SK-N-DZ (cell line): ENCODE data around the gene CLCN3. TPM values are rescaled to one million over a fixed set of nuclear protein-coding genes. Genes with fewer than 3 reads are reported as not detected.
A peak's percentile ranks its signal among the peaks of the same experiment; 100 is the strongest.
"Not testable (repeated sequence)": the region's sequence is repeated elsewhere in the genome, so short reads cannot be mapped to it uniquely, and the experiment has no call there.

Source experiments
- DNase-seq: peaks from one replicate; pipeline ENCODE4 v3.0.0-alpha.2; 2015; ENCODE audit warnings: low spot score
- polyA plus RNA-seq, 2 experiments: library from polyadenylated mRNA; depleted of rRNA; stranded (reverse); fragments of >200 nt; gene quantifications; 2 replicates each; pipeline ENCODE4 v1.2.3, GENCODE V29; 2014

The CLCN3 gene
- polyA plus RNA-seq (2014; cell fraction: cytosol; rRNA removed) = 16.5 and 18.3 TPM in 2 replicates
- 10.8 and 13.5 TPM in 2 replicates for polyA plus RNA-seq (2014; cell fraction: nucleus; rRNA removed)

GRCh38 chr4:169619958-169620879 is at the start of gene CLCN3:
CLCN3 (plus strand) TSS chr4:169620578; CDS start chr4:169635929, 15,351 bp downstream.
- peak; percentile 94 for DNase-seq

DNA sequence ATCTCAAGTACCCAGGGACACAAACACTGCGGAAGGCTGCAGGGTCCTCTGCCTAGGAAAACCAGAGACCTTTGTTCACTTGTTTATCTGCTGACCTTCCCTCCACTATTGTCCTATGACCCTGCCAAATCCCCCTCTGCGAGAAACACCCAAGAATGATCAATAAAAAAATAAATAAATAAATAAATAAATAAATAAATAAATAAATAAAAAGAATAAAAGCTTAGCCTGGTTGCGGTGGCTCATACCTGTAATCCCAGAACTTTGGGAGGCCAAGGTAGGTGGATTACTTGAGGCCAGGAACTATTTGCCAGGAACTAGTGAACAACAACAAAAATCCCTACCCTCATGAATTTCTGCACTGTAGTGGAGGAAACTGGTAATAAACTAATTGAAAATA is 49.4 kb upstream of the CLCN3 start:
- not testable (repeated sequence) for DNase-seq

- DNase-seq = no peak
Measured at GRCh38 chr4:169571435-169571834, 48.9 kb upstream of the CLCN3 start.

DNA sequence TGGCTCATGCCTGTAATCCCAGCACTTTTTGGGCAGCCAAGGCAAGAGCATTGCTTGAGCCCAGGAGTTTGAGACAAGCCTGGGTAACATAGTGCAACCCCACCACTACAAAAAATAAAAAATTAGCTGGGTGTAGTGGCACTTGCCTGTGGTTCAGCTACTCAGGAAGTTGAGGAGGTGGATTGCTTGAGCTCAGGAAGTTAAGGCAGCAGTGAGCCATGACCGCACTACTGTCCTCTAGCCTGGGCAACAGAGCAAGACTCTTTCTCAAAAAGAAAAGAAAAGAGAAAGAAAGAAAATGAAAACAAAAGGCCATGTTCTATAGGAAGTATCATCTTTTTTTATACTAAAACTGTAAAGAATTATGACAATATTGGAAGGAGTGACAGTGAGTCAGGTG is 46.5 kb upstream of the CLCN3 start:
- no peak for DNase-seq

DNA sequence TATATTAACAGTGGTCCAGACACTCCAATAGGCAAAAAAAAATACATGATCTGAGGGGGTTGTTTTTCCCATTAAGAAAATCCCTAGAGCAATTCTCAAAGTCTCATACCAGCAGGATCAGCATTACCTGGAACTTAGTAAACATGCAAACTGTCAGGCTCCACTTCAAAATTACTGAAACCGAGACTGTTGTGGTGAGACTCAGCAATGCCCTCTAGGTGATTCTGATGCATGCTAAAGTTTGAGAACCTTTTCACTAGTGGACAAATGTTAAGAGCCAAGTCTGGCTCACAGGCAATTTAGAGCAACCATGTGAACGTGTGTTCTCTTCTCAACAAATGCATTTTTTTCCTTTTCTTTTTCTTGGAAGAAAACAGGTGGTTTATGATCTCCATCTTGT is 38.2 kb upstream of the CLCN3 start:
- no peak for DNase-seq

DNA sequence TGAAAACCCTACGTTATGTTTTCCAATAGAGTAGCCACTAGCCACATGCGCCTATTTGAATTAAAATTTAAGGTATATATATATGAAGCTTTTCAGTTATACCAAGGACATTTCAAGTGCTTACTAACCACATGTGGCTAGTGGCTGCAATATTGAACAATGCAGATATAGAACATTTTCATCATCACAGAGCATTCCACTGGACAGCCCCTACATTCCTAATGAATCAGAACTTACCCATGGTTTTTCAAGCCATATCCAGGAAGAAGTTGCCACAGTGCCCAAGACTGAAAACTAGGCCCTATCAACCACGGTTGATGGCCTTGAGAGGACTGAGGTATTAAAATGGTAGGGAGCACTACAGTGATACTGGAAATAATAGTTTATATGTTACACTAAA is 37.7 kb upstream of the CLCN3 start:
- DNase-seq = no peak

DNA sequence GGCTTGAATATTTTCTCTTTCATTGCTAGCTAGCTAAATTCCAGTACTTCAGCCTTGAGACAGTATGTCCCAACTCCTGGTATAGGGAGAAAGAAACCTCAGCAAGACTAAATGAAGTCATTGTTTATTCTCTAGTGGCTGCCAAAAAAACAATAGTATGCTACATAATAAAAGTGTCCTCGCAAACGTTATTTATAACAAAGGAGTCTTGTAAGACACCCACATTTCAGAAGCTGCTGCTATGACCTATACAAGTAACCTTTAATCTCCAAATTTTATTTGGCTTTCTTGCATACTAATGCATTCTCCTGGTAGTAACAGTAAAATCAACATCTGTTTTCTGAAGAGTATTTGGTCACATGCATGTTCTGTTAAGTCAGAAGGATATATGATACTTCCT is 36.8 kb upstream of the CLCN3 start:
- no peak for DNase-seq

- DNase-seq = no peak
Measured at GRCh38 chr4:169593050-169593560, 27.3 kb upstream of the CLCN3 start.

DNA sequence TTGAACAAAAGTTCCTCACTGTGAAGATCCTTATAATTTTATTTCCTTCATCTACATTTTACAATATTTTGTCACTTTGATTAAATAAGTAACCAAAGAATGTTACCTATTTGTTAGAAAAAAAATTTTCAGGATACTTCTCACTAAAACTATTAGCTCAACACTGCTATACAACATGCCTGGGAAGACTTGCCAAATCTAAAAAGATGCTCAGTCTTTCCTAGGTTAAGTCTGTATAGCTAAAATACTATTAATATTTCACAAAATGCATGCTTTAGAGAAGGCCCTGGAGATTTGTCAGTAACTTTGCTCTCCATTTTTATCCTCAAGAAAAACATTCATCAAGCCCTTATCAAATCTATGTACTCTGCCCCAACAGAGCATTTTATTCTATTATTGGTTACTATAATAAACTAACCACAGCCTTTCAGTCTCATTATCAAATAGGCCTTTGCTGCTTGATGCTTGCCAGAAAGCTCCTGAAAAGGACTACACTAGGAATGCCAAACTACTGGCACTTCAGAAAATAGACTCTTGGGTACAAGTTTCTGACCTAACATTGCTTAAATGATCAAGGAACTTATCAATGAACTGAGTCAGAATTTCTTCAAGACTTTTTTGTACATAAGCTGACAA is 25.7 kb upstream of the CLCN3 start:
- no peak for DNase-seq

- no peak for DNase-seq
Measured at GRCh38 chr4:169601016-169601771, 19.2 kb upstream of the CLCN3 start.

GRCh38 chr4:169603312-169603711 is 17.1 kb upstream of the CLCN3 start:
- DNase-seq = no peak

GRCh38 chr4:169604131-169604900 is 16.1 kb upstream of the CLCN3 start:
- DNase-seq = peak; percentile 70

- DNase-seq = peak; percentile 46
Measured at GRCh38 chr4:169604903-169605331, 15.5 kb upstream of the CLCN3 start.

DNA sequence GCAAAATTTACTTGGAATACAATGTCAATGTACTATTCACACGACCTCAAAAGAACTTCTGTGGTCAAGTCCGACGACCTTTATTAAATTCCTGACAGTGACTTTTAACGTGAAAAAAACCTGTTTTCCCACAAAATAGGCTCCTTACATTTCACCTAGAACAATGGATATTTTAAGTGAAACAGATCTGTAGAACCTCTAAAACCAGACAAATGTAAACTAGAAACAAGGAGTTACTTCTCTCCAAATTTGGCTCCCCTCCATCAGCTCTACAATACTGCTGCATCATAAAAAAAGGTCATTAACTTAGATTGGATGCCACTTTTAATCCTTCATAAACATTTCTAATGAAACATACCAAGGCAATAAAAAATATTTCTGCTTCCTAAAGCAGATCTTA is 9.2 kb upstream of the CLCN3 start:
- DNase-seq = no peak

DNA sequence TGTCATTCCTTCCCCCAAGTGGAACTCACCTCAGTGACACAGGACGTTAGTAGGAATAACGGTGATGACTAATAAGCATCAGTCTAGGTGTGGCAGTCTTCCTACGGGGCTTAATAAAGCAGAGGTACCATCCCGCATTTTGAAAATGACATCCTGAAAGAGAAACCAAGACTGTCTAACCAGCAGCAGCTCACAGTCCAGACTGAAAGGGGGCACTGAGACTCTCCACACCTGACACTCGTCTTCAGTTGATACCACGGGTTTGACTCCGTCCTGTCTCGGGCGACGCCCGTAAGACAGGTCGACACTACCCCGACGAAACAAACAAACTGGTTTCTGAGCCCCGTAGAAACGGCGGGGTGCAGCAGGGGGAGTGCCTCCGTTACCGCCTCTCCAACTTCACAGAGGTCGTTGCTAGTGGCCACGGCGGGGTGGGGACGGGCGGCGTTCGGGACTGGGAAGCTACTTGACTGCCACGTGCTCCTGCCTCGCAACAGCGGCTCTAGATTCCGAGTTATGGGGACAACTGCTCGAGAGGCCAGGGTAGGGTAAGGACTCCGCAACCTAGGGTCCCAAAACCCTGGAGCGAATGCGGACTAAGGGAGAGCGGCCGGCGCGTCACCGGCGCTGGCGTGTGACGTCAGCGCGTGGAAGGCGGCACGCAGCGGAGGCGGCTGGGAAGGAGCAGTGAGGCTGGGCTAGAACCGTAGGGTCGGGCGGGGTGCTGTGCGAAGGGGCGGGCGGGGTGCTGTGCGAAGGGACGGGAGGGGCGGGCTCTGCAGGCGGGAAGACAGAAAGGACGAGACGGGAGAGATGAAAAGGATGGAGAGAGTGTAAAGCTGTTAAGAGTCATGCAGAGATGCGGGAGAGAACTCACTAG is 8.1 kb upstream of the CLCN3 start, which contains the start of gene NEK1:
TSS of gene NEK1 (minus strand) at position 593 of the 880 bp plus-strand sequence. CDS start 9,953 bp downstream, outside the sequence.
- peak; percentile 87 for DNase-seq

GRCh38 chr4:169612871-169613859 is 7.2 kb upstream of the CLCN3 start:
- DNase-seq = peak; percentile 72

DNA sequence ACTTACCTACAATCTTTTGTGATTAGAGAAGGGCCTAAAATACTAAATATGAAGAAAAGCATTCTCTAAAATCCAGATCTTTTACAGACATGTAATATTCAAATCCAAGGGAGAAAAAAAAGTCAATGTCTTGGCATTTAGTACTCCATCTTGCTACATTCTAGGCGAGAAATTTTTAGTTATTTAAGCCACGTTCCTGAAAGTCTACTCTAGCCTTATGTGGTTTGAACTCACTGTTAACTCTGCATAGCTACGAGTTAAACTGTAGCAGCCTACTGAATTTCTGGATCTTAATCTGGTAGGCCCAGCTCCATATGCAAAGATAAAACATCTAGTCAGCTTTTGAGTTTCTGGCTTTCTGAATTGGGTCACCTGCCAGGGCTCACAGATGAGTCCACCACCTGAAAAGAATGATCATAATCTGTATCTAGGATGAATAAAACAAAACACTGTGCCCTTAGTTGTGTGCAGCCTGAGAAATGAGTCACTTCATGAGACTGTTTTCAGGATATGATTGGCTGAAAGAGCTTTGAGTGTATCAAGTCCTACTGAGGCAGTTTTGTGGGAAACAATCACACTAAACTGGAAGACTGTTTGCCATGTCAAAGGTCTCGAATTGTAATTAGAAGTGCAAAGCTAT is 4.8 kb upstream of the CLCN3 start:
- DNase-seq = no peak

DNA sequence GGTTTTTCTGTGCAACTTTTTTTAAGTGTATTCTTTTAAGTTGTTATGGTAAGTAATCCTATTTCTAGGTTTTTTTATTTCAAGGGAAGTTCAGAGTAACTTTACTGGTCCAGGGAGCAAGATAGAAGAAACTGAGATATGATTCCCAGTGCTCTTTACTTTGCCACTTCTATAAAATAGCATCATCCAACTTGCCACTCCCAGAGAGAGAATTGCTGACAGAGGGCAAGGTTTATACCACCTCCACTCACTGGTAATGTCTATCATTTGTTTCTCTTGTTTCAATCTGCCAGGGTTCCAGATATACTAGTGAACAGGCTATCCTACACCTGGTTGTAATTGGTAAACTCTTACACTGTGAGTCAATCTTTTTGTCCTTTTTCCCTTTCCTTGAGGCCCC is 3.5 kb upstream of the CLCN3 start:
- DNase-seq = no peak
